Keratinocyte (primary cell): ENCODE results near the gene UBE2D4. TPM values are rescaled to one million over a fixed set of nuclear protein-coding genes. Genes with fewer than 3 reads are reported as not detected.
"Not testable (repeated sequence)": the region's sequence is repeated elsewhere in the genome, so short reads cannot be mapped to it uniquely, and the experiment has no call there.

ENCODE experiments used
- DNase-seq: peaks from one replicate; pipeline ENCODE4 v3.0.0-alpha.2; 2011; ENCODE audit warnings: low read depth, missing footprints, low spot score
- FAIRE-seq: peaks from 2 replicates; lab custom pipeline; 2011; peaks lifted over from hg19 to GRCh38; lab: Jason Lieb, UNC
- H2AFZ ChIP-seq: 2 replicates; pipeline ENCODE4 v1.6.0; 2012; ENCODE audit warnings: low read length, control low read depth, inconsistent platforms; ENCODE audit not compliant: control insufficient read depth
- H3K27ac ChIP-seq: 2 replicates; pipeline ENCODE4 v1.5.1; 2011; ENCODE audit warnings: low read length; ENCODE audit not compliant: control insufficient read depth, insufficient read depth
- H3K27me3 ChIP-seq: 3 replicates; pipeline ENCODE4 v1.6.0; 2011; ENCODE audit warnings: low read length; ENCODE audit not compliant: control insufficient read depth, insufficient read depth; ENCODE audit errors: extremely low read depth
- H3K36me3 ChIP-seq, 2 experiments: 2 replicates in 1 of 2; 3 replicates in 1 of 2; pipeline ENCODE4 v1.5.1; 2011; ENCODE audit warnings: low read length in 2 of 2, mild to moderate bottlenecking in 1 of 2; ENCODE audit not compliant: control insufficient read depth in 2 of 2, insufficient read depth in 2 of 2; ENCODE audit errors: extremely low read depth in 1 of 2
- H3K4me1 ChIP-seq: 3 replicates; pipeline ENCODE4 v1.5.1; 2011; ENCODE audit warnings: low read length; ENCODE audit not compliant: control insufficient read depth, insufficient read depth; ENCODE audit errors: extremely low read depth
- H3K4me2 ChIP-seq: 3 replicates; pipeline ENCODE4 v1.6.0; 2011; ENCODE audit warnings: low read depth, low read length; ENCODE audit not compliant: control insufficient read depth, insufficient read depth; ENCODE audit errors: extremely low read depth
- H3K4me3 ChIP-seq, 3 experiments: fragments of 200-600 bp in 1 of 3; sonication (generic) in 1 of 3; 2 replicates in 2 of 3; 3 replicates in 1 of 3; pipeline ENCODE4 v1.5.1; 2011 to 2016; ENCODE audit warnings: low read length in 3 of 3, mild to moderate bottlenecking in 3 of 3, control low read depth in 2 of 3, inconsistent platforms in 1 of 3, low read depth in 1 of 3, mixed read lengths in 1 of 3, mixed run types in 1 of 3, moderate library complexity in 1 of 3; ENCODE audit not compliant: control insufficient read depth in 2 of 3, insufficient read depth in 2 of 3; ENCODE audit errors: extremely low read depth in 1 of 3
- H3K79me2 ChIP-seq: 2 replicates; pipeline ENCODE4 v1.6.0; 2012; ENCODE audit warnings: low read length; ENCODE audit not compliant: control insufficient read depth, insufficient read depth
- H3K9ac ChIP-seq: 3 replicates; pipeline ENCODE4 v1.6.0; 2011; ENCODE audit warnings: low read length; ENCODE audit not compliant: control insufficient read depth, insufficient read depth; ENCODE audit errors: extremely low read depth
- H3K9me1 ChIP-seq: 3 replicates; pipeline ENCODE4 v1.6.0; 2011; ENCODE audit warnings: low read length; ENCODE audit not compliant: control insufficient read depth, insufficient read depth; ENCODE audit errors: extremely low read depth
- H3K9me3 ChIP-seq: 2 replicates; pipeline ENCODE4 v1.5.1; 2012; ENCODE audit warnings: low read depth, low read length; ENCODE audit not compliant: control insufficient read depth
- H4K20me1 ChIP-seq: 3 replicates; pipeline ENCODE4 v1.6.0; 2011; ENCODE audit warnings: low read length; ENCODE audit not compliant: control insufficient read depth, insufficient read depth; ENCODE audit errors: extremely low read depth
- dilution Hi-C: fragments of 300-500 bp; cut with MboI; formaldehyde crosslinking; loops from one replicate; pipeline ENCODE4 v1.7.0; 2020; ENCODE audit warnings: low sequenced_read_pairs; ENCODE audit not compliant: extremely low pct_ligation_motif_present
- polyA plus RNA-seq, 5 experiments: library from polyadenylated mRNA; depleted of rRNA in 3 of 5; stranded (reverse) in 3 of 5; stranded (forward) in 1 of 5; unstranded in 1 of 5; fragments of >200 nt; gene quantifications; 1 replicate in 1 of 5; 2 replicates in 3 of 5; 3 replicates in 1 of 5; pipeline versions ENCODE4 v1.2.1 to v1.2.3, GENCODE V29; 2011 to 2012; ENCODE audit warnings: missing spikeins in 2 of 5, low read depth in 1 of 5, low replicate concordance in 1 of 5

UBE2D4 gene
- polyA plus RNA-seq, 1 donor (not counting 4 experiments of a cell fraction or from before 2014, with no cell fraction given), result 8.1 TPM

GRCh38 chr7:43970698-43971097, 44.5 kb downstream of the UBE2D4 start:
- H3K4me1 ChIP-seq, H3K4me2 ChIP-seq, H3K9ac ChIP-seq, H3K36me3 ChIP-seq, H3K9me3 ChIP-seq, H3K9me1 ChIP-seq, H3K4me3 ChIP-seq, H3K79me2 ChIP-seq, FAIRE-seq, dilution Hi-C loops, H4K20me1 ChIP-seq, H2AFZ ChIP-seq, H3K27ac ChIP-seq, H3K27me3 ChIP-seq, DNase-seq: not testable (repeated sequence)

GRCh38 chr7:43974033-43974573, 47.9 kb downstream of the UBE2D4 start:
- H3K79me2 ChIP-seq, H3K27ac ChIP-seq, H4K20me1 ChIP-seq, H3K4me3 ChIP-seq, FAIRE-seq, H2AFZ ChIP-seq, H3K27me3 ChIP-seq, H3K36me3 ChIP-seq, H3K9ac ChIP-seq, H3K4me2 ChIP-seq, H3K9me3 ChIP-seq, H3K4me1 ChIP-seq, dilution Hi-C loops, H3K9me1 ChIP-seq, DNase-seq: not testable (repeated sequence)

GRCh38 chr7:43974725-43975482, 48.7 kb downstream of the UBE2D4 start:
- FAIRE-seq, H3K27ac ChIP-seq, H2AFZ ChIP-seq, DNase-seq, H3K4me1 ChIP-seq, H3K79me2 ChIP-seq, dilution Hi-C loops, H3K4me2 ChIP-seq, H3K36me3 ChIP-seq, H3K27me3 ChIP-seq, H3K9me3 ChIP-seq, H4K20me1 ChIP-seq, H3K9me1 ChIP-seq, H3K9ac ChIP-seq, H3K4me3 ChIP-seq: not testable (repeated sequence)
